K562 (cell line): ENCODE results near the gene KASH5. TPM values are rescaled to one million over a fixed set of nuclear protein-coding genes. Genes with fewer than 3 reads are reported as not detected.
A peak's percentile ranks its signal among the peaks of the same experiment; 100 is the strongest.

ENCODE experiments used
- ELF2 ChIP-seq: fragments of 250-450 bp; sonication (Bioruptor Pico); IDR thresholded peaks from 2 replicates; pipeline ENCODE4 v1.5.0; 2021; ENCODE audit warnings: mild to moderate bottlenecking
- GABPB1 ChIP-seq: sonication (generic); formaldehyde crosslinking; IDR thresholded peaks from 2 replicates; pipeline ENCODE4 v1.8.0; 2022; ENCODE audit warnings: mild to moderate bottlenecking, missing genetic modification reagents
- GATAD2B ChIP-seq: fragments of 450-650 bp; IDR thresholded peaks from 2 replicates; pipeline ENCODE4 v1.6.1; 2017; ENCODE audit warnings: mild to moderate bottlenecking, borderline replicate concordance
- IFI16 ChIP-seq: fragments of 250-450 bp; sonication (Bioruptor Pico); IDR thresholded peaks from 2 replicates; pipeline ENCODE4 v2.1.2; 2022; ENCODE audit warnings: mild to moderate bottlenecking, inconsistent platforms
- JUND ChIP-seq, 2 experiments: IDR thresholded peaks; 2 replicates in 1 of 2; 3 replicates in 1 of 2; pipeline ENCODE4 v1.6.1; 2011; ENCODE audit warnings: borderline replicate concordance in 2 of 2, low read depth in 2 of 2, low read length in 2 of 2, improper control_type of control experiment in 1 of 2, missing biosample characterization in 1 of 2, missing genetic modification characterization in 1 of 2, missing genetic modification reagents in 1 of 2
- NFATC3 ChIP-seq: fragments of 450-650 bp; IDR thresholded peaks from 2 replicates; pipeline ENCODE4 v1.6.1; 2017; ENCODE audit warnings: mild to moderate bottlenecking
- NR2F6 ChIP-seq: fragments of 450-650 bp; formaldehyde crosslinking; IDR thresholded peaks from 2 replicates; pipeline ENCODE4 v1.4.0; 2020; ENCODE audit warnings: mild to moderate bottlenecking
- NR3C1 ChIP-seq: sonication (generic); formaldehyde crosslinking; IDR thresholded peaks from 2 replicates; pipeline ENCODE4 v1.8.1; 2022; ENCODE audit warnings: missing genetic modification reagents
- RBFOX2 ChIP-seq: fragments of 200-400 bp; formaldehyde crosslinking; IDR thresholded peaks from 2 replicates; pipeline ENCODE4 v1.6.1; 2017; ENCODE audit warnings: low read depth, mild to moderate bottlenecking, low read length, moderate library complexity
- RNF2 ChIP-seq: sonication (generic); IDR thresholded peaks from 2 replicates; pipeline ENCODE4 v1.6.1; 2016
- RUNX1 ChIP-seq: sonication (generic); IDR thresholded peaks from 2 replicates; pipeline ENCODE4 v1.6.1; 2016; ENCODE audit warnings: antibody characterized with exemption, low read depth
- SIX5 ChIP-seq, 2 experiments: IDR thresholded peaks; 2 replicates each; pipeline ENCODE4 v1.6.1; 2011; ENCODE audit warnings: low read length in 2 of 2, borderline replicate concordance in 1 of 2, low read depth in 1 of 2, mild to moderate bottlenecking in 1 of 2, moderate library complexity in 1 of 2; ENCODE audit not compliant: insufficient read depth in 1 of 2
- THRAP3 ChIP-seq: fragments of 450-650 bp; IDR thresholded peaks from 2 replicates; pipeline ENCODE4 v1.6.1; 2016; ENCODE audit warnings: mild to moderate bottlenecking, inconsistent platforms, borderline replicate concordance
- ZFP91 ChIP-seq: sonication (generic); formaldehyde crosslinking; IDR thresholded peaks from 2 replicates; pipeline ENCODE4 v1.8.0; 2022; ENCODE audit warnings: mild to moderate bottlenecking, missing genetic modification reagents
- ZNF133 ChIP-seq: fragments of 250-450 bp; sonication (Bioruptor Pico); IDR thresholded peaks from 2 replicates; pipeline ENCODE4 v1.4.0; 2020; ENCODE audit warnings: mild to moderate bottlenecking
- ZNF212 ChIP-seq: fragments of 450-650 bp; formaldehyde crosslinking; IDR thresholded peaks from 2 replicates; pipeline ENCODE4 v1.4.0; 2020; ENCODE audit warnings: mild to moderate bottlenecking
- ZNF551 ChIP-seq: fragments of 250-450 bp; sonication (Bioruptor Pico); IDR thresholded peaks from 2 replicates; pipeline ENCODE4 v1.5.0; 2021; ENCODE audit warnings: mild to moderate bottlenecking, moderate library complexity
- polyA plus RNA-seq, 8 experiments: library from polyadenylated mRNA; depleted of rRNA in 4 of 8; stranded (reverse) in 5 of 8; unstranded in 3 of 8; fragments of >200 nt; fragmentation: Nextera tagmentation in 2 of 8; fragmentation: Illumina TruSeq in 1 of 8; extraction: Ambion mirVana in 2 of 8; extraction: Trizol in 1 of 8; gene quantifications; 2 replicates each; pipeline versions ENCODE4 v1.2.1 to v1.2.3, GENCODE V29; 2011 to 2014; ENCODE audit warnings: inconsistent platforms in 1 of 8, missing spikeins in 1 of 8
- total RNA-seq, 7 experiments: library from RNA; depleted of rRNA in 6 of 7; stranded (reverse); fragments of >200 nt in 6 of 7; fragmentation: Illumina TruSeq in 2 of 7; extraction: Trizol in 2 of 7; gene quantifications; 2 replicates each; pipeline versions ENCODE4 v1.2.1 to v1.2.3, GENCODE V29; 2011 to 2021; ENCODE audit warnings: low replicate concordance in 1 of 7
- TF ChIP-seq, protein P1 (sequence below), 2 experiments: fragments of 450-650 bp; IDR thresholded peaks; 2 replicates each; pipeline ENCODE4 v1.6.1; 2016; ENCODE audit warnings: mild to moderate bottlenecking in 2 of 2, borderline replicate concordance in 1 of 2, low read depth in 1 of 2, moderate library complexity in 1 of 2

The KASH5 gene
- total and polyA plus RNA-seq, 9 of the 15 experiments (the other 6 are each of a cell fraction or from before 2014, with no cell fraction given) = 0.07 to 0.84 (median 0.34) TPM; not detected in 1

- no peak for TF ChIP-seq NR2F6
- TF ChIP-seq RUNX1 = no peak
- TF ChIP-seq GATAD2B = no peak
- peak; percentile 97 for TF ChIP-seq RBFOX2
- no peak for TF ChIP-seq ZNF212
- TF ChIP-seq THRAP3 = no peak
- TF ChIP-seq RNF2 = 0 out of 2 replicates have a peak, but pooled peaks have one; percentile 46
- TF ChIP-seq ZFP91 (CRISPR knock-in tag) = no peak
- no peak for TF ChIP-seq NR3C1 (CRISPR knock-in tag)
- TF ChIP-seq ZNF133 (CRISPR knock-in tag) = no peak
- peak; percentile 14; the same call in 1 of the 2 replicates for TF ChIP-seq JUND (IDR thresholded peaks at IDR 0.05; ENCODE audit: borderline replicate concordance, low read depth, low read length)
- no peak; the same call in 2 of the 3 replicates for TF ChIP-seq JUND (tag; IDR thresholded peaks at IDR 0.05; ENCODE audit: borderline replicate concordance, low read depth, low read length)
- TF ChIP-seq, protein P1, sequence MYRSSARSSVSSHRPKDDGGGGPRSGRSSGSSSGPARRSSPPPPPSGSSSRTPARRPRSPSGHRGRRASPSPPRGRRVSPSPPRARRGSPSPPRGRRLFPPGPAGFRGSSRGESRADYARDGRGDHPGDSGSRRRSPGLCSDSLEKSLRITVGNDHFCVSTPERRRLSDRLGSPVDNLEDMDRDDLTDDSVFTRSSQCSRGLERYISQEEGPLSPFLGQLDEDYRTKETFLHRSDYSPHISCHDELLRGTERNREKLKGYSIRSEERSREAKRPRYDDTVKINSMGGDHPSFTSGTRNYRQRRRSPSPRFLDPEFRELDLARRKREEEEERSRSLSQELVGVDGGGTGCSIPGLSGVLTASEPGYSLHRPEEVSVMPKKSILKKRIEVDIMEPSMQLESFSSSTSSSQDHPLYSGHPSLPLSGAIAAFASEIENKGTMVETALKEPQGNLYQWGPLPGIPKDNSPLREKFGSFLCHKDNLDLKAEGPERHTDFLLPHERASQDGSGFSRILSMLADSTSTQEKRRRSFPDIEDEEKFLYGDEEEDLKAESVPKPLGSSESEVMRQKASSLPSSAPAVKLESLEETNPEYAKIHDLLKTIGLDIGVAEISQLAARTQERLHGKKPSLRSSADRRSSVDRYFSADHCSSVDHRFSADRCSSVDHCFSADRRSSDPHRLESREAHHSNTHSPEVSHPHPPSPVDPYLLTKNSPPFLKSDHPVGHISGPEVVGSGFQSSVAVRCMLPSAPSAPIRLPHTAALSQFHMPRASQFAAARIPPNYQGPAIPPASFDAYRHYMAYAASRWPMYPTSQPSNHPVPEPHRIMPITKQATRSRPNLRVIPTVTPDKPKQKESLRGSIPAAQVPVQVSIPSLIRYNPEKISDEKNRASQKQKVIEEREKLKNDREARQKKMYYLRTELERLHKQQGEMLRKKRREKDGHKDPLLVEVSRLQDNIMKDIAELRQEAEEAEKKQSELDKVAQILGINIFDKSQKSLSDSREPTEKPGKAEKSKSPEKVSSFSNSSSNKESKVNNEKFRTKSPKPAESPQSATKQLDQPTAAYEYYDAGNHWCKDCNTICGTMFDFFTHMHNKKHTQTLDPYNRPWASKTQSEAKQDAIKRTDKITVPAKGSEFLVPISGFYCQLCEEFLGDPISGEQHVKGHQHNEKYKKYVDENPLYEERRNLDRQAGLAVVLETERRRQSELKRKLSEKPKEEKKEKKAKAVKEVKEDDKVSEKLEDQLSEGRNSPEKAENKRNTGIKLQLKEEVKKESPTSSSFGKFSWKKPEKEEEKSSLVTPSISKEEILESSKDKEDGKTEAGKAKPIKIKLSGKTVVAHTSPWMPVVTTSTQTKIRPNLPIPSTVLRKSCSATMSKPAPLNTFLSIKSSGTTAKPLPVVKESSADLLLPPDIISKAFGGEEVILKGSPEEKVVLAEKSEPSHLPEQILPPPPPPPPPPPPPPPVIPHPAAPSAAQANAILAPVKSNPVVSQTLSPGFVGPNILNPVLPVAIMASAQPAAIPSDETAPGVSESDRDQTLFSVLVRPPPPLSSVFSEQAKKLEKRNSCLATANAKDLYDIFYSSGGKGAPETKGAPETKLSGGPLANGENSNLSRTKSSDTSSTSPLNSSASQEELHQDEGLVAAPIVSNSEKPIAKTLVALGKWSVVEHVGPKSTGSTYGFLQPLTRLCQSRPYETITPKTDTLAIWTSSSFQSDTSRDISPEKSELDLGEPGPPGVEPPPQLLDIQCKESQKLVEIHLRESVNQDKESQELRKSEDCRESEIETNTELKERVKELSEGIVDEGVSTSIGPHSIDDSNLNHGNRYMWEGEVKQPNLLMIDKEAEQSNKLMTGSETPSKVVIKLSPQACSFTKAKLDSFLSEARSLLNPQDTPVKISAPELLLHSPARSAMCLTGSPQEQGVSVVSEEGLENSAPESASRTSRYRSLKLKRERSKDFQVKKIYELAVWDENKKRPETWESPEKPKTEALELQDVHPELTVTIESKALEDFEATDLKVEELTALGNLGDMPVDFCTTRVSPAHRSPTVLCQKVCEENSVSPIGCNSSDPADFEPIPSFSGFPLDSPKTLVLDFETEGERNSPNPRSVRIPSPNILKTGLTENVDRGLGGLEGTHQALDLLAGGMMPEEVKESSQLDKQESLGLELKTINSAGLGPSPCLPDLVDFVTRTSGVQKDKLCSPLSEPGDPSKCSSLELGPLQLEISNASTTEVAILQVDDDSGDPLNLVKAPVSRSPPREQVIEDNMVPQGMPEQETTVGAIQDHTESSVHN (IDR thresholded peaks at IDR 0.05; ENCODE audit: borderline replicate concordance in 1 of 2, low read depth in 1 of 2) = no peak
- TF ChIP-seq ELF2 (CRISPR knock-in tag) = peak; percentile 33; the same call in 1 of the 2 replicates
- TF ChIP-seq ZNF551 (CRISPR knock-in tag) = no peak
- peak; percentile 1; the same call in 1 of the 2 replicates for TF ChIP-seq GABPB1 (CRISPR knock-in tag)
- TF ChIP-seq NFATC3 = no peak
- no peak for TF ChIP-seq IFI16 (CRISPR knock-in tag)
- TF ChIP-seq SIX5 (IDR thresholded peaks at IDR 0.05; ENCODE audit: borderline replicate concordance in 1 of 2, insufficient read depth in 1 of 2, low read depth in 1 of 2, low read length in 2 of 2) = 0 out of 4 replicates have a peak, but pooled peaks of 1 of the 2 experiments have one; percentile 6
These were observed 65.1 kb downstream of the KASH5 start, which contains the start of gene ALDH16A1 (continued) for GRCh38 chr19:49453013-49453756.
